NT2/D1 (cell line): Measurements from ENCODE around the gene VWDE.

Experiments used
- SUZ12 ChIP-seq: IDR thresholded peaks from 2 replicates; pipeline ENCODE4 v1.6.1; 2011; ENCODE audit not compliant: insufficient read length, insufficient read depth; ENCODE audit errors: extremely low read depth
- YY1 ChIP-seq: IDR thresholded peaks from 2 replicates; pipeline ENCODE4 v1.6.1; 2011; ENCODE audit not compliant: insufficient read length, insufficient read depth
- ZNF274 ChIP-seq: IDR thresholded peaks from 2 replicates; pipeline ENCODE4 v1.6.1; 2011; ENCODE audit warnings: mild to moderate bottlenecking, low read depth, low read length

DNA sequence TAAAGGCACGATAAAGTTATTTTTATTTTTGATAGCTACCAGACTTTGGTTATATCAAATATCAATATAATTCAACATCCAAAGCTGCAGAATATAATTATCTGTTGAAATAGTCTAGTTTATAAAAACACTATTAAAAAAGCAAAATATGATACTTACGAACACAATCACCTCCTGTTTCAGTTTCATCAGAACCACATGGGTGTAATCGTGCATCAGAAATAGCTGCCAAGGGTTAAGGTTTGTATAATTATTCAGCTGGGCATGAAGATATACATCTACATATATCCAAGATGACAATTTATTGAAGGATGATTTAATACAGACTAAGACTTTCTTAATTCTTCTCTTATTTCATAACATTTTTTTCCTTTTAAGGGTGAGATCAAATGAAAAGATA lies 20.3 kb downstream of the VWDE start:
- no peak for TF ChIP-seq SUZ12
- TF ChIP-seq YY1, result no peak
- no peak for TF ChIP-seq ZNF274
